ENCODE data around the gene VAV1.
"Not testable (repeated sequence)": the region's sequence is repeated elsewhere in the genome, so short reads cannot be mapped to it uniquely, and the experiment has no call there.

Gene VAV1

GRCh38 chr19:6861683-6862286 is 89.3 kb downstream of the VAV1 start:
- DNase-seq, result no peak

- DNase-seq, result no peak
Measured at GRCh38 chr19:6862673-6863078, 90.2 kb downstream of the VAV1 start.

- no peak for DNase-seq
Measured at GRCh38 chr19:6864325-6864940, 91.9 kb downstream of the VAV1 start.

GRCh38 chr19:6865849-6866248 is 93.3 kb downstream of the VAV1 start:
- DNase-seq, result no peak

GRCh38 chr19:6866741-6867151 is 94.2 kb downstream of the VAV1 start:
- DNase-seq, result no peak

GRCh38 chr19:6868351-6868750 is 95.8 kb downstream of the VAV1 start:
- no peak for DNase-seq

- not testable (repeated sequence) for DNase-seq
Measured at GRCh38 chr19:6869151-6869882, 96.8 kb downstream of the VAV1 start.

GRCh38 chr19:6873708-6874431 is 101.4 kb downstream of the VAV1 start:
- peak; percentile 21 for DNase-seq

- no peak for DNase-seq
Measured at GRCh38 chr19:6875218-6875617, 102.7 kb downstream of the VAV1 start.

GRCh38 chr19:6876748-6877147 is 104.2 kb downstream of the VAV1 start:
- no peak for DNase-seq

- DNase-seq, result no peak
Measured at GRCh38 chr19:6877766-6878165, 105.3 kb downstream of the VAV1 start.

GRCh38 chr19:6886277-6886897 is 113.9 kb downstream of the VAV1 start:
- no peak for DNase-seq

GRCh38 chr19:6887316-6887715 is 114.8 kb downstream of the VAV1 start, which contains the start of gene ADGRE1:
Gene ADGRE1 (plus strand): TSS chr19:6887579. CDS start chr19:6887609, 30 bp downstream.
- DNase-seq, result no peak

GRCh38 chr19:6888967-6889366 is 116.5 kb downstream of the VAV1 start:
- DNase-seq, result no peak

- no peak for DNase-seq
Measured at GRCh38 chr19:6890401-6890913, 117.9 kb downstream of the VAV1 start.

GRCh38 chr19:6890938-6891337 is 118.4 kb downstream of the VAV1 start:
- no peak for DNase-seq

GRCh38 chr19:6891761-6892385 is 119.4 kb downstream of the VAV1 start:
- no peak for DNase-seq

- DNase-seq, result no peak
Measured at GRCh38 chr19:6894313-6894712, 121.8 kb downstream of the VAV1 start.

- DNase-seq, result no peak
Measured at GRCh38 chr19:6903446-6903845, 130.9 kb downstream of the VAV1 start.

GRCh38 chr19:6906559-6907060 is 134.1 kb downstream of the VAV1 start:
- DNase-seq, result no peak
